ENCODE measurements around the gene RTN4R.
"Not testable (repeated sequence)": the region's sequence is repeated elsewhere in the genome, so short reads cannot be mapped to it uniquely, and the experiment has no call there.

RTN4R gene

GRCh38 chr22:20271114-20271994 lies 3.2 kb upstream of the RTN4R start:
- DNase-seq: peak; percentile 42 to 77

GRCh38 chr22:20270190-20271113 lies 2.3 kb upstream of the RTN4R start:
- DNase-seq: not testable (repeated sequence)

DNA sequence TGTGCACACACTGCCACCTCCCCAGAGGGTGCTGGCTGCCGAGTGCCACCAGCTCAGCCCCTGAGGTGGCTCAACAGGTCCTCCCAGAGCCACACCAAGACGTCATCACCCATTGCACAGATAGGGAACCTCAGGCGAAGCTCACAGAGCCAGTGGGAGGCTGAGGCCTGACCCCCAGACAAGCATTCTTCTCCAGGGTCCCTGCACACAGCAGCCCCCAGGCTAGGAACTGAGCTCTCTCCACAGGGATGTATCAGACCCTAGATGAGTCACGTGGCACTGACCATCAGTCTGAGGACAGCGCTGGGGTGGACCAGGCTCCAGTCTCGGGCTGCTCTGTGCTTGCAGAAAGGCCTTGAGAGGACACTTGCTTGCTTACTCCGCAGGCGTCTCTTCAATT lies 1.6 kb upstream of the RTN4R start:
- not testable (repeated sequence) for DNase-seq

DNA sequence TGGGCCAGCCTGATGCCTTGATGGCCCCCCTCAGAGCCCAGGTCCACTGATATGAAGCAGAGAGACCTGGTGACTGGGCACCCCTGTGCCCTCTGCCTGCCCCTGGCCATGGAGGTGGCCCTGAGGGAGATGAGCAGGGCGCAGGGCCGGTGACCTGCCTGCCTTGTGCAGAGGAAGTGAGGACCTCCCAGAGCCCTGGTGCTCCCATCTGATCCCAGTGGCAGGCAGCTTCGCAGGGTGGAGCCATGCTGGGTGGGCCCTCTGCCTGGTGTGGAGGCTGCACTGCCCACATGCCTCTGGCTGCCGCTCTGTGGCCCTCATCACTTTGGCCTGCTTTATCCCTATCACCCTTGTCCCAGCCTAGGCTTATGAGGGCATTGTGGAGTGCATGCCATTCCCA lies 1.1 kb upstream of the RTN4R start:
- not testable (repeated sequence) for DNase-seq

DNA sequence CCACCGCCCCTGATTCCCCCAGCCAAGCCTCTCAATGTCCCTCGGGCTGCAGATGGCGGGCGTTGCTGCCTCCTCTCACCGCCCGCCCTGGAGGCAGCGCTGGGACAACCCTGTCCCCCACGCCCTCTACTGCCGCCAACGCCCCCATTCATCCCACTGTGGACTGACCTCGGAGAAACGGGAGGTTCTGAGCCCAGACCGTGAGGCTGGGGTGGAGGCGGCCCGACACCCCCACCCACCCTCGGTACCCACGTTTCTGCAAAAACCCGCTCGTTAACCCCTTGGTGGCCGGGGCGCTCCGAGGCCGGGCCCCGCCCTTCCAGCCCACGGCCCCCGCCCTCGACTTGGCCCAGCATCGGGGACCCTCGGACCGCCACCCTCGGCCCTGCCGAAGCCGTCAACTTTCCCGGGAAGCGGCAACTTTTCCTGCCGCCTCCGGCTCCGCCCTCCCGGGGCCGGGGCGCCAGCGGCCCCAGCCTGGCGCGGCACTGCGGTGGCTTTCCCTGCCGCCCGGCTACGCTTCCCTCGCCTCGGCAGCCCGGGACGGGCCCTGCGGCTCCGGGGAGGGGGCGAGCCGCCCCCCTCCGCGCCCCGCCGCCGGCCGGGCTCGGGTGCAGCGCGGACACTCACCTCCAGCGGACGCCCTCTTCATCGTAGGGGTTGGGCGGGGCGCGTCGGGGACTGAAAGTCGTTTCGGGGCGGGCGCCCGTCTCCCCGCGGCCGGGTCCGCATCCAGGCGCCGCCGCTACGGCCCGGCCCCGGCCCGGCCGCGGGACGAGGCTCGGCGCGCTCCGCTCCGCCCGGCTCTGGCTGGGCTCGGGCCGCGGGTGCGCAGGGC lies 458 bp downstream of the RTN4R start:
- peak in 1 of 2 donors; percentile 4 for DNase-seq

- not testable (repeated sequence) for DNase-seq
Measured at GRCh38 chr22:20266667-20267440, 1.3 kb downstream of the RTN4R start.

DNA sequence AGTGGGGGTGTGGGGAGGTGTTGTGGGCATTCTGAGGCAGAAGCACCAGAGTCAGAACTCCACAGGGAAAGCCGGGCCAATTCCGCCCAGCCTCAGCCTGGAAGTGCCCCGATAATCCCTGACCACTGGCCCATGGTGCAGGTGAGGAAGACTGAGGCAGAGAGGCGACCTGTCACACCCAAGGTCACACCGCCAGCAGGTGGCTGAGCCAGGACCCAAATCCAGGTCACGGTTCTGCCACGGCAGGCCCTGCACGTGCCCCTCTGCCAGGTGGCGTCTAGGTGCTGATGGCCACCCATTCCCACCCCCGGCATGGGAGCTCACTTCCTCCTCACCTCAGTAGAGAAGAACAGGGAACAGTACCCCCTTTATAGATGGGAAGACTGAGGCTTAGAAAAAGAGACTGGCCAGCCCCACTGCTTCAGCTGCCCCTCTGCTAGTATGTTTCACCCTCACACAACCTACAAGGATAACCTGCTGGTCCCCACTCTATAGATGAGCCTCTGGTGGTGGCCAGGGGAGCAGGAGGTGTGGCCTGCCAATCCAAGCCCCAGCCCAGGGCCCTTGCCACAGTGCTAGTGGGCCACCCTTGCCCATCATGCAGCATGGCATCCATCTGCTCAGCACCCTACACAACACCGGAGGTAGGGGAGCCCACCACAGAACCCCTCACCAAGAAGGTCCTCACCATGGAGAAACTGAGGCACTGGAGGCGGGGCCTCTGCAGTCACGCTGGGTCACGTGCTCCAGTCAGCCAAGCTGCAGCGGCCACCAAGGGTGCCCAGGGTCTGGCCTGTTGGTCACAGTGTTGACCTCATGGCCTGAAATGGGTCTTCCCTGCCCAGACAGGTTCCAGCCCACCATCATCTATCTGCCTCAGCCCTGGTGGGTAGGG lies 2.1 kb downstream of the RTN4R start:
- DNase-seq: not testable (repeated sequence)

- DNase-seq: no peak
Measured at GRCh38 chr22:20264614-20265452, 3.3 kb downstream of the RTN4R start.

GRCh38 chr22:20263404-20264281 lies 4.5 kb downstream of the RTN4R start:
- DNase-seq: not testable (repeated sequence)

GRCh38 chr22:20262582-20263147 lies 5.5 kb downstream of the RTN4R start:
- DNase-seq: no peak

- DNase-seq: no peak
Measured at GRCh38 chr22:20261848-20262581, 6.1 kb downstream of the RTN4R start.

DNA sequence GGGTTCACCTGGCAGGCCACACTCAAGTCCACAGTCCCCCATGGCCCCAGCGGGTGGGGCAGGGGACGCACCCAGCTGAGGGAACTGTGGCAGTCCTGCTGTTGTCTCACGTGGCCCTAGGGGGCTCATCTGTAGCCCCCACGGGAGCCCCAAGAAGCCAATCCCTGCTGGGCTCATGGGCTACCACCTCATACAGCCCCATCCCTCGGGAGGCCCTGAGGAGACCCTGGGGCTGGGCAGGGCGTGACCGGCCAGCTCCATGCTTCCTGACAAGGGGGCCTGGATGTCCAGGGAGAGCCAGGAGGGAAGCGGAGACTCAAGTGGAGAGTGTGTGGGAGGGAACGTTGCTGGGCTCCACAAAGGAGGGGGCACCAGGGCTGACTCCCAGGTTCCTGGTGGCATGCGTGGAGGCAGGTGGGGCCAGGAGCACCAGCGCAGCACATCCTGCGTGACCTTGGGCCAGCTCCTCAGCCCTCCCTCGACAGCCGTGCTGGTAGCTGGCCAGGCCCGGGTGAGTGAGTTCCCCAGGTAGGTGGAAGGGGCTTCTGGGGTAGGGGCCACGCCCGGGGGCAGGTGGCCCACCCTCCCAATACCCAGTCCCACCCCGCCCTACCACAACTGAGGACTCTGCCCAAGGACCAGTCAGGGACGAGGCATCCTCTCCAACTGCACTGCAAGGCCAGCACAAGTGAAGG lies 7.9 kb downstream of the RTN4R start:
- no peak for DNase-seq

DNA sequence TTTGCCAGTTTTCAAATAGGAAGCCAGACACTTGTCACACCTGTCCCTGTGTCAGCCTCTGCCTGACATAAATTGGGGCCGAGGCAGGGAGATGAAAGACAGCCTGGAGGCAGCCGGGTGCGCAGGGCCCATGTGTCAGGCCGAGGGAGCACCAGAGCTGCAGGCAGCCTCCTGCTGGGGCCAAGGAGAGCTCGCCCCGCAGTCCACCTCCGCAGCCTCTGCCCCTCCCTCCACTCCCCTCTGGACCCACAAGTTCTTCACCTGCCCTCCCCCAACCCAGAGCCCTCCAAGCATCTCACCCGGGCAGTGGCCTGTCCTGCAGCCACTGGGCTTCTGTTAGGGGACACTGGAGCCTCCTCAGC lies 8.8 kb downstream of the RTN4R start:
- DNase-seq: no peak

- DNase-seq: peak in 1 of 2 donors; percentile 7
Measured at GRCh38 chr22:20258584-20259326, 9.4 kb downstream of the RTN4R start.

DNA sequence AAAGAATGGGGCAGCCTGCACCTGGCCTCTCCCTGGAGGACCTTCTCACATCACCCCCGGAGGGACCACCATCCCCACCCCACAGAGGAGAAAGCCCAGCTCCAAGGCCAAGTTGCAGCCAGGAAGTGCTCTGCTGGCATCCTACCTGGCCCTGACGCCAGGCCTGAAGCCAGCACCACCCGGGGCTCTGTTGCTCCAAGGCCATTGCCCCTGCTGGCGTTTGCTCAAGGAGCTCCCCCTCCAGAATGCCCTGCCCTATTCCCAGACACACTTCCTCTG lies 10.2 kb downstream of the RTN4R start:
- no peak for DNase-seq

DNA sequence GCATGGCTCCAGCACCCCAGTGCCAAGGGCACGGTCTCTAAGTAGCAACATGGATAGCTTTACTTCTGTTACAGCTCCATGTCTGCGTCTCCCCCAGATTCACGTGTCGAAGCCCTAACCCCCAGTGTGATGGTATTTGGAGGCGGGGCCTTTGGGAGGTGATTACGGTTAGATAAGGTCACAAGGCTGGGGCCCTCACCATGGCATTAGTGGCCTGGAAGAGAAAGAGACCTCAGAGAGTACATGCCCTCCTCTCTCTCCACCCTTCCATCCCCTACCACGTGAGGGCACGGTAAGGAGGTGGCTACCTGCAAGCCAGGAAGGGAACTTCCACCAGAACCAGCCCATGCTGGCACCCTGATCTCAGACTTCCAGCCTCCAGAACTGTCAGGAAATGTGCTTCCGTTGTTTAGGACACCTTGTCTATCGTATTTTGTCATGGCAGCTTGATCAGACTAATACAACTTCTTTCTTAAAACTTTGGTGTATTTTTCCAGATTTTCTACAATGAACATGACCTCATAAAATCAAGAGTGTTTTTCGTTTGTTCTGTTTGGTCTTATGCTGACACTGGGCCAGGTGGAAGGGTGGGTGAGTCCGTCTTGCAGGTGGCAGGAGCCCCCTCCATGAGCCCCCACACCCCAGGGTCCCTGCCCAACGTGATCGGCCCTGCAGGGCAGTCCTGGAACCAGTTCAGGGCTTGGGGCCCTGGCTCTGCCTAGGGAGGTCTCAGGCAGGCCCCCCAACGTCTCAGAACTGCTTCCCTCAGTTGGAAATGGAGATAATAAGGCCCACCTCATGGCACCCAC lies 10.7 kb downstream of the RTN4R start:
- no peak for DNase-seq
